SK-N-SH (cell line): ENCODE results near the gene ADGRL3. TPM values are rescaled to one million over a fixed set of nuclear protein-coding genes. Genes with fewer than 3 reads are reported as not detected.

ENCODE experiments used
- CTCF ChIA-PET: fragments of 300-600, 350-600 bp; formaldehyde crosslinking; extraction: SDS; loops from one replicate; lab custom pipeline; 2021; lab: Yijun Ruan, JAX
- POLR2A ChIA-PET: fragments of 350-600 bp; sonication (Branson Sonifier 250); formaldehyde crosslinking; extraction: SDS; loops from one replicate; lab custom pipeline; 2020; ENCODE audit warnings: antibody characterized with exemption, inconsistent platforms; lab: Yijun Ruan, JAX
- DNase-seq: peaks from one replicate; pipeline ENCODE4 v3.0.0; 2012
- H2AFZ ChIP-seq: fragments of 200-600 bp; sonication (generic); 2 replicates; pipeline ENCODE4 v1.8.1; 2016; ENCODE audit warnings: antibody characterized with exemption, mild to moderate bottlenecking, low read depth
- H3F3A ChIP-seq: fragments of 200-600 bp; sonication (generic); replicated peaks from 2 replicates; pipeline ENCODE3; 2016; ENCODE audit warnings: antibody characterized with exemption, mild to moderate bottlenecking; ENCODE audit not compliant: insufficient read depth
- H3K27ac ChIP-seq, 2 experiments: fragments of 200-500 bp in 1 of 2; fragments of 200-600 bp in 1 of 2; sonication (Bioruptor generic) in 1 of 2; sonication (generic), shearing (Covaris generic) in 1 of 2; 2 replicates each; pipeline versions ENCODE4 v1.5.1 to v1.6.1; 2014 to 2016; ENCODE audit warnings: low read depth in 2 of 2, inconsistent platforms in 1 of 2, low read length in 1 of 2, mild to moderate bottlenecking in 1 of 2, mixed read lengths in 1 of 2
- H3K27me3 ChIP-seq: fragments of 200-600 bp; sonication (generic), shearing (Covaris generic); 2 replicates; pipeline ENCODE4 v1.6.1; 2016; ENCODE audit warnings: mixed run types; ENCODE audit not compliant: insufficient read depth
- H3K36me3 ChIP-seq, 2 experiments: fragments of 200-500 bp in 1 of 2; fragments of 200-600 bp in 1 of 2; sonication (Bioruptor generic) in 1 of 2; sonication (generic) in 1 of 2; replicated peaks in 1 of 2; 2 replicates each; pipeline versions ENCODE3 to v1.5.1; 2014 to 2016; ENCODE audit warnings: low read length in 1 of 2, mild to moderate bottlenecking in 1 of 2; ENCODE audit not compliant: insufficient read depth in 2 of 2, control insufficient read depth in 1 of 2
- H3K4me1 ChIP-seq, 2 experiments: fragments of 200-500 bp in 1 of 2; fragments of 200-600 bp in 1 of 2; sonication (Bioruptor generic) in 1 of 2; sonication (generic), shearing (Covaris generic) in 1 of 2; 2 replicates each; pipeline versions ENCODE4 v1.5.1 to v1.6.1; 2014 to 2016; ENCODE audit warnings: low read depth in 1 of 2, low read length in 1 of 2, mixed run types in 1 of 2; ENCODE audit not compliant: insufficient read depth in 2 of 2, control insufficient read depth in 1 of 2
- H3K4me2 ChIP-seq: fragments of 200-600 bp; sonication (generic), shearing (Covaris generic); 2 replicates; pipeline ENCODE4 v1.6.1; 2017; ENCODE audit warnings: mixed run types
- H3K4me3 ChIP-seq, 2 experiments: fragments of 200-500 bp in 1 of 2; fragments of 200-600 bp in 1 of 2; sonication (Bioruptor generic) in 1 of 2; sonication (generic), shearing (Covaris generic) in 1 of 2; 2 replicates each; pipeline versions ENCODE4 v1.5.1 to v1.8.1; 2014 to 2016; ENCODE audit warnings: low read depth in 2 of 2, inconsistent platforms in 1 of 2, low read length in 1 of 2, mild to moderate bottlenecking in 1 of 2, mixed read lengths in 1 of 2, moderate library complexity in 1 of 2
- H3K79me2 ChIP-seq: fragments of 200-600 bp; sonication (generic); 2 replicates; pipeline ENCODE4 v1.8.1; 2017; ENCODE audit warnings: mild to moderate bottlenecking; ENCODE audit not compliant: insufficient read depth
- H3K9ac ChIP-seq: fragments of 200-600 bp; sonication (generic); 2 replicates; pipeline ENCODE4 v1.6.1; 2017; ENCODE audit warnings: mixed run types
- H3K9me2 ChIP-seq: fragments of 200-600 bp; sonication (generic); 2 replicates; pipeline ENCODE4 v1.6.1; 2017; ENCODE audit warnings: mixed run types
- H3K9me3 ChIP-seq: fragments of 200-600 bp; sonication (generic); 2 replicates; pipeline ENCODE4 v1.6.1; 2017; ENCODE audit warnings: mixed run types, mild to moderate bottlenecking, moderate library complexity
- H4K20me1 ChIP-seq: fragments of 200-600 bp; sonication (generic); 2 replicates; pipeline ENCODE4 v1.6.1; 2017; ENCODE audit warnings: mild to moderate bottlenecking, mixed run types; ENCODE audit not compliant: insufficient read depth
- FOSL2 ChIP-seq: IDR thresholded peaks from 2 replicates; pipeline ENCODE4 v1.4.0; 2012; ENCODE audit warnings: low read depth, mild to moderate bottlenecking, moderate library complexity, borderline replicate concordance
- FOXJ3 ChIP-seq: sonication (generic); formaldehyde crosslinking; IDR thresholded peaks from 2 replicates; pipeline ENCODE4 v1.5.1; 2020; ENCODE audit warnings: mild to moderate bottlenecking, missing genetic modification reagents
- FOXM1 ChIP-seq: IDR thresholded peaks from 2 replicates; pipeline ENCODE4 v1.4.0; 2012; ENCODE audit warnings: low read depth, mild to moderate bottlenecking
- MXI1 ChIP-seq: IDR thresholded peaks from 2 replicates; pipeline ENCODE4 v1.6.1; 2012; ENCODE audit warnings: mild to moderate bottlenecking, low read depth, low read length, improper control_type of control experiment
- NFIC ChIP-seq: IDR thresholded peaks from 2 replicates; pipeline ENCODE4 v1.4.0; 2012; ENCODE audit warnings: borderline replicate concordance
- POLR2AphosphoS5 ChIP-seq: IDR thresholded peaks from 2 replicates; pipeline ENCODE4 v1.6.1; 2012; ENCODE audit warnings: low read depth, low read length
- RAD21 ChIP-seq: IDR thresholded peaks from 2 replicates; pipeline ENCODE4 v1.6.1; 2012; ENCODE audit warnings: mild to moderate bottlenecking, low read length
- RXRA ChIP-seq: IDR thresholded peaks from 2 replicates; pipeline ENCODE4 v1.4.0; 2012; ENCODE audit warnings: low read depth, mild to moderate bottlenecking, borderline replicate concordance
- SIN3A ChIP-seq: IDR thresholded peaks from 2 replicates; pipeline ENCODE4 v1.6.1; 2012; ENCODE audit warnings: low read depth, mild to moderate bottlenecking, low read length, moderate library complexity, borderline replicate concordance
- polyA plus RNA-seq, 3 experiments: library from polyadenylated mRNA; depleted of rRNA; stranded (reverse); fragments of >200 nt; gene quantifications; 2 replicates each; pipeline ENCODE4 v1.2.3, GENCODE V29; 2012
- TF ChIP-seq, protein P1 (sequence below): IDR thresholded peaks from 2 replicates; pipeline ENCODE4 v1.4.0; 2012; ENCODE audit warnings: low read depth
- TF ChIP-seq, protein P2 (sequence below): fragments of 150-350 bp; IDR thresholded peaks from 2 replicates; pipeline ENCODE4 v1.6.1; 2016; ENCODE audit warnings: mild to moderate bottlenecking, low read depth, low read length
- TF ChIP-seq, protein P3 (sequence below): IDR thresholded peaks from 2 replicates; pipeline ENCODE4 v1.6.1; 2012; ENCODE audit warnings: mild to moderate bottlenecking, low read depth, low read length, moderate library complexity
- TF ChIP-seq, protein P4 (sequence below): IDR thresholded peaks from 2 replicates; pipeline ENCODE4; 2012

ADGRL3 gene
- polyA plus RNA-seq, 1 of the 3 experiments (the other 2 are of a cell fraction) = 0.03 TPM

DNA sequence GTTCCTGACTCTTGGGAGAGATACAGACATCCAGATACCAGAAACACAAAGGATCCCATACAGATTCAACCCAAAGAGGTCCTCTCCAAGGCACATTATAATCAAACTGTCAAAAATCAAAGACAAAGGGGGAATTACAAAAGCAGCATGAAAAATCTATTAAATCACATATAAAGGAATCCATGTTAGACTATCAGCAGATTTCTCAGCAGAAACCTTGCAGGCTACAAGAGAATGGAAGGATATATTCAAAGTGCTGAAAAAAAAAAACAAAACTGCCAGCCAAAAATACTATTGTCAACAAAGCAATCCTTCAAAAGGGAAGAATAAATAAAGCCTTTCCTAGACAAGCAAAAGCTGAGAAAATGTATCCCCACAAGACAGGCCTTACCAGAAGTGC lies 14.8 kb upstream of the ADGRL3 start:
- no peak overlapping the region for H3K27ac ChIP-seq
- H3K79me2 ChIP-seq = no peaks in the 10 kb centered on the region
- DNase-seq = no peak
- ChIA-PET POLR2A (no interaction called here), CTCF (interaction anchor here (1.1 kb wide), 1 partner anchor 9 kb away, joined by 3 read pairs; no protein-coding TSS in a partner anchor)
- H2AFZ ChIP-seq = no peak overlapping the region
- no peaks in the 10 kb centered on the region for H3F3A ChIP-seq
- H3K9ac ChIP-seq = no peak overlapping the region
- TF ChIP-seq NFIC (no peak), POLR2AphosphoS5 (no peak), SIN3A (no peak), FOXM1 (no peak), MXI1 (no peak), RXRA (no peak), FOXJ3 (CRISPR knock-in tag) (no peak), RAD21 (no peak), FOSL2 (no peak)
- TF ChIP-seq, protein P1, sequence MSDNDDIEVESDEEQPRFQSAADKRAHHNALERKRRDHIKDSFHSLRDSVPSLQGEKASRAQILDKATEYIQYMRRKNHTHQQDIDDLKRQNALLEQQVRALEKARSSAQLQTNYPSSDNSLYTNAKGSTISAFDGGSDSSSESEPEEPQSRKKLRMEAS = no peak
- TF ChIP-seq, protein P2, sequence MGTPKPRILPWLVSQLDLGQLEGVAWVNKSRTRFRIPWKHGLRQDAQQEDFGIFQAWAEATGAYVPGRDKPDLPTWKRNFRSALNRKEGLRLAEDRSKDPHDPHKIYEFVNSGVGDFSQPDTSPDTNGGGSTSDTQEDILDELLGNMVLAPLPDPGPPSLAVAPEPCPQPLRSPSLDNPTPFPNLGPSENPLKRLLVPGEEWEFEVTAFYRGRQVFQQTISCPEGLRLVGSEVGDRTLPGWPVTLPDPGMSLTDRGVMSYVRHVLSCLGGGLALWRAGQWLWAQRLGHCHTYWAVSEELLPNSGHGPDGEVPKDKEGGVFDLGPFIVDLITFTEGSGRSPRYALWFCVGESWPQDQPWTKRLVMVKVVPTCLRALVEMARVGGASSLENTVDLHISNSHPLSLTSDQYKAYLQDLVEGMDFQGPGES = no peak
- TF ChIP-seq, protein P3, sequence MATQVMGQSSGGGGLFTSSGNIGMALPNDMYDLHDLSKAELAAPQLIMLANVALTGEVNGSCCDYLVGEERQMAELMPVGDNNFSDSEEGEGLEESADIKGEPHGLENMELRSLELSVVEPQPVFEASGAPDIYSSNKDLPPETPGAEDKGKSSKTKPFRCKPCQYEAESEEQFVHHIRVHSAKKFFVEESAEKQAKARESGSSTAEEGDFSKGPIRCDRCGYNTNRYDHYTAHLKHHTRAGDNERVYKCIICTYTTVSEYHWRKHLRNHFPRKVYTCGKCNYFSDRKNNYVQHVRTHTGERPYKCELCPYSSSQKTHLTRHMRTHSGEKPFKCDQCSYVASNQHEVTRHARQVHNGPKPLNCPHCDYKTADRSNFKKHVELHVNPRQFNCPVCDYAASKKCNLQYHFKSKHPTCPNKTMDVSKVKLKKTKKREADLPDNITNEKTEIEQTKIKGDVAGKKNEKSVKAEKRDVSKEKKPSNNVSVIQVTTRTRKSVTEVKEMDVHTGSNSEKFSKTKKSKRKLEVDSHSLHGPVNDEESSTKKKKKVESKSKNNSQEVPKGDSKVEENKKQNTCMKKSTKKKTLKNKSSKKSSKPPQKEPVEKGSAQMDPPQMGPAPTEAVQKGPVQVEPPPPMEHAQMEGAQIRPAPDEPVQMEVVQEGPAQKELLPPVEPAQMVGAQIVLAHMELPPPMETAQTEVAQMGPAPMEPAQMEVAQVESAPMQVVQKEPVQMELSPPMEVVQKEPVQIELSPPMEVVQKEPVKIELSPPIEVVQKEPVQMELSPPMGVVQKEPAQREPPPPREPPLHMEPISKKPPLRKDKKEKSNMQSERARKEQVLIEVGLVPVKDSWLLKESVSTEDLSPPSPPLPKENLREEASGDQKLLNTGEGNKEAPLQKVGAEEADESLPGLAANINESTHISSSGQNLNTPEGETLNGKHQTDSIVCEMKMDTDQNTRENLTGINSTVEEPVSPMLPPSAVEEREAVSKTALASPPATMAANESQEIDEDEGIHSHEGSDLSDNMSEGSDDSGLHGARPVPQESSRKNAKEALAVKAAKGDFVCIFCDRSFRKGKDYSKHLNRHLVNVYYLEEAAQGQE = no peak
- TF ChIP-seq, protein P4, sequence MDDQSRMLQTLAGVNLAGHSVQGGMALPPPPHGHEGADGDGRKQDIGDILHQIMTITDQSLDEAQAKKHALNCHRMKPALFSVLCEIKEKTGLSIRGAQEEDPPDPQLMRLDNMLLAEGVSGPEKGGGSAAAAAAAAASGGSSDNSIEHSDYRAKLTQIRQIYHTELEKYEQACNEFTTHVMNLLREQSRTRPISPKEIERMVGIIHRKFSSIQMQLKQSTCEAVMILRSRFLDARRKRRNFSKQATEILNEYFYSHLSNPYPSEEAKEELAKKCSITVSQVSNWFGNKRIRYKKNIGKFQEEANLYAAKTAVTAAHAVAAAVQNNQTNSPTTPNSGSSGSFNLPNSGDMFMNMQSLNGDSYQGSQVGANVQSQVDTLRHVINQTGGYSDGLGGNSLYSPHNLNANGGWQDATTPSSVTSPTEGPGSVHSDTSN = no peak
- no peaks in the 10 kb centered on the region for H3K27me3 ChIP-seq
- no peaks in the 10 kb centered on the region for H4K20me1 ChIP-seq
- H3K36me3 ChIP-seq = no peaks in the 10 kb centered on the region
- H3K4me1 ChIP-seq = no peaks in the 10 kb centered on the region
- H3K4me3 ChIP-seq = no peak overlapping the region
- no peaks in the 10 kb centered on the region for H3K9me2 ChIP-seq
- no peak overlapping the region for H3K4me2 ChIP-seq
- H3K9me3 ChIP-seq = no peaks in the 10 kb centered on the region
